ENCODE measurements around the gene KIN.

- TF ChIP-seq EZH2phosphoT487 (IDR thresholded peaks at IDR 0.05; ENCODE audit: low read depth) = no peak
- no peak for TF ChIP-seq CTCF (IDR thresholded peaks at IDR 0.05; ENCODE audit: low read depth, low read length)
These were observed 39.2 kb upstream of the KIN start for GRCh38 chr10:7826971-7827370.
